DLD1 (cell line): ENCODE measurements around the gene CCDC74A.
"Not testable (repeated sequence)": the region's sequence is repeated elsewhere in the genome, so short reads cannot be mapped to it uniquely, and the experiment has no call there.

Experiments
- in situ Hi-C: cut with HindIII; loops from 2 replicates; pipeline ENCODE4 v1.10.0; 2017; ENCODE audit warnings: low sequenced_read_pairs

The CCDC74A gene

DNA sequence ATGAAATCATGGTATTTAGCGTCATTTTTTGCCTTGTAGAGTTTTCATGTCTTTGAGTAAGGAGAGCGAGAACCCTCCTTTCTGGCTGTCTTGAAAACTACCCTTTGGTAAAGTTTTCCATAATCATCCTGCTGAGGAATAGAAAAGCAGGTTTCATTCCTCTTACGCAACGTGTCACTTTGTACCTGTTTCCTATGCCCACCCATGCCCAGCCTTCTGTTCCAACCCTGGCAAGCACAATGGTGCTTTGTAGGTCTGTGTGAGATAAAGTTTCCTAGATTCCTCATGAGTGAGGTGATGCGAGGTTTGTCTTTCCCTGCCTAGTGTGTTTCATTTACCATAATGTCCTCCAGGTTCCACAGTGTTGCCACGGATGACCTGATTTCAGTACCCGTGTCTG, 29.3 kb downstream of the CCDC74A start:
- in situ Hi-C loops = no loop called here

DNA sequence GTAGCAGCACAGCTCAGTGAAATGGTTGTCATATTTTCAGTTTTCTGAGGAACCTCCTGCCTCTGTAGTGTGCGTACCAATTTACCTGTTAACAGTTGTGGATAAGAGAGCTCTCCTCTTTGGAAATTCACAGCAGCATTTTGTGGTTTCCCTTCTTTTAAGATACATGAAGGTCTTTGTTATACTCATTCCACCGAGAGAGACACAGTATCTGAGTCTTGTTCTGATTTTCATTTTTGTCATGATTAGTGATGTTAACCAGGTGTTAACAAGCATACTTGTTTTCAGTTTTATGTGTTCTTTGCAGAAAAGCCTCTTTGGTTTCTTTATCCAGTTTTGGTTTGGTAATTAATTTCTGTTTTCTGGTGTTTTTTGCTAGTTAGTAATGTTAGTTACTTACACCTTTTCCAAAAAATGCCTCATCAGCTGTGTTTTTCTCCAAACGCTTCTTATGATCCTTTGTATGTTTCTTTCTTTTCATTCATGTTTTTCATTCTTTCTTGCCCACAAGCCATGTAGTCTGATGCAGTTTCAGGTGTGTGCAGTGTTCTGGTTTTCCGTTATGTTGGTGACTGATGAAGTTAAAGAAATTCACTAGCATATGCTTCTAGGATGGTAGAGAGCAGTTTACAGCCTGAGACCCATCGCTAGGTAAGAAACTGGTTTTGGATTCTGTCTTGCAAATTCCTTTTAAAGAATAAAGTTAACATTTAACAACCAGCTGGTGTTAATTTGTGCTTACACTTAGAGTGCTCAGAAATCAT, 30.1 kb downstream of the CCDC74A start:
- in situ Hi-C loops = no loop called here

DNA sequence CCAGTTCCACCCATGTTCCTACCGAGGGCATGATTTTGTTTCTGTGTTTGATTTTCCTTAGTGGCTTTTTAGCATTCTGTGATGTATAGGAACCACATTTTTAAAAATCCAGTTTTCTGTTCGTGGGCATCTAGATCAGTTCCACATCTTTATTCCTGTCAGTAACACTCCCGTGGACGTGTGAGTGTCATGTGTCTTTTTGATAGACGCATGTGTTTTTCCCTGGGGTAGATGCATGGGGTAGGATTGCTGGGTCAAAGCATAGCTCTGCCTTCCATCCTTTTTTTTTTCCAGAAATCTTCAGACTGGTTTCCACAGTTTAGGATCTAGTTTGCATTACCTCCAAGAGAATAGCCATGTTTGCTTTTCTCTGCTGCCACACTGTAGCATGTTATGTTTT, 38.7 kb downstream of the CCDC74A start:
- in situ Hi-C loops = no loop called here

DNA sequence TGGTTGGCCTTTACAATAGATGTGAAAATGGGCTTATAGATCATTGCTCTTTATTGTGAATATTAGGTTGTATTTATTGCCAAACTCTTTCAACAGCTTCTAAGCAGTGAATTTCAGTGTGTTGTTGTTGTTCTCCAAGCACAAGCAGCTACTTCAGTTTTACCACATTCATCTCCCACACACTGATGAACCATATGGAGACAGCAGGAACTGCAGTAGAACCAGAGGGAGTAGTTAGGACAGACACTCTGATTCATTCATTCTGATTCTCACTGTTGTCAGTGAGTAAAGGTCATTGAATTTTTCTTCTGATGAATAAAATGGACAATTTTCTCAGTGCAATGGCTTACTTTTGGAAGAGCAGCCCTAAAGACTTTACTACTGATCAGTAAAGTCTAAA, 40.2 kb downstream of the CCDC74A start:
- in situ Hi-C loops = no loop called here

DNA sequence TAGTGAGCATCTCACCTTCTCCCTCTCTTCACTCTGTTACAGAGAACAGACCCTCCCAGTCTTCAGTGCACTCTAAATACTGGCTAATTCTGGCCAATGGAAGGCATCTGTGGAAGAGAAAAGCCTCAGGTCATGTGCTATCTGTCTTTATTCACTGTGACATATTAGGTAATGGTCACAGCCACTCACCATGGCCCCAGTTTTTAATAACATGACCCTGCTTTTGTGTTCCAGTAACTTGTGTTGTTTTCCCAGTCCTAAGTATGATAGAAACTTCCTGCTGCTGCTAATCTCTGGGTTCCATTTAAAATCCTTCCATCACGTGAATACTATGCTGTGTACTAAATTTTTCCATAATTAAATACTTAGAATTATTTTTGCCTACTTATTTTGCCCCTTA, 40.7 kb downstream of the CCDC74A start:
- in situ Hi-C loops = not testable (repeated sequence)

DNA sequence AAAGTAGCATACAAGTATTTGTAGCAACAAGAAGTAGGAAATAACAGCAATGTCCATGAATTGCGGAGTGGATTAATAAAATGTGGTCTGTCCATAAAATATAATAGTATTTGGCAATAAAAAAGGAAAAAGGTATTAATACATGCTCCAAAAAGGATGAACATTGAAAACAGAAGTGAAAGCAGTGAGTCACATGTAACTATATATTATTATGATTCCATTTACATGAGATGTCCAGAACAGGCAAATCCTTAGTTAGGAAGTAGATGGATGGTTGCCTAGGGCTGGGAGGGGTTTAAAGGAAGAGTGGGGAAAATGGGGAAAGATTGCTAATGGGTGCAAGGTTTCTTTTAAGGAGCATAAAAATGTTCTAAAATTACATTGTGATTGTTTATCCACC, 44.5 kb downstream of the CCDC74A start:
- in situ Hi-C loops = no loop called here

DNA sequence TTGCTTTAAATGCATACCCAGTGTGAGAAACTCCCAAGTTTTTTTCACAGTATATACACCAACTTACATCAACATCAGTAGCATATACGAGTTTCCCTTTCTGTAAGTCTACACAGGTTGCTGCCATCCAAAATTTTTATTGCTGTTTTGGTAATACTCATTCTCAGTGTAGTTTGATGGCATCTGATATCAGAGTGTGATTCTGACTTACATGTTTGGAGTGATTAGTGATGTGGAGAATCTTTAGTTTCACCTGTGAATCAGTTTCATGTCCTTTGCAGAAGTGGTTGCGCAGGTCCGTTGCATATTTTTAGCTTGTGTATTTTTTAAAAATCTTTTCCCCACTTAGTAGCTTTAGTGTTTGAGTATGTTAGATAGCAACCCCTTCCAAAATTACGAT, 50.1 kb downstream of the CCDC74A start:
- in situ Hi-C loops = no loop called here

DNA sequence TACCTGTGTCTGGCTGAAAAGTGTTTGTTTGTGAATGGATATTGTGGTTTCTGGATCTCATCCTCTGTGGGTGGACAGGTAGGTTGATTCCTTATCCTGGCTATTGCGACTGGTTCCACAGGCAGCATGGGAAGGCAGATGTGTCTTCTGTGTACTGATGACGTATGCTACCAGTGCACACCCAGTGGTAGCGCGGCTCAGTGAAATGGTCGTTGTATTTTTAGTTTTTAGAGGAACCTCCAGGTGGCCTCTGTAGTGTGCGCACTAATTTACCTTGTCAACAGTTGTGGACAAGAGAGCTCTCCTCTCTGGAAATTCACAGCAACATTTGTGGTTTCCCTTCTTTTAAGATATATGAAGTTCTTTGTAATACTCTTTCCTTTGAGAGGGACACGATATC, 52.5 kb downstream of the CCDC74A start:
- in situ Hi-C loops = no loop called here
